ENCODE measurements around the gene TRIM29. TPM values are rescaled to one million over a fixed set of nuclear protein-coding genes. Genes with fewer than 3 reads are reported as not detected.
A peak's percentile ranks its signal among the peaks of the same experiment; 100 is the strongest.
"Not testable (repeated sequence)": the region's sequence is repeated elsewhere in the genome, so short reads cannot be mapped to it uniquely, and the experiment has no call there.

TRIM29 gene
- total RNA-seq, 1 donor from 2014 or later: not detected

DNA sequence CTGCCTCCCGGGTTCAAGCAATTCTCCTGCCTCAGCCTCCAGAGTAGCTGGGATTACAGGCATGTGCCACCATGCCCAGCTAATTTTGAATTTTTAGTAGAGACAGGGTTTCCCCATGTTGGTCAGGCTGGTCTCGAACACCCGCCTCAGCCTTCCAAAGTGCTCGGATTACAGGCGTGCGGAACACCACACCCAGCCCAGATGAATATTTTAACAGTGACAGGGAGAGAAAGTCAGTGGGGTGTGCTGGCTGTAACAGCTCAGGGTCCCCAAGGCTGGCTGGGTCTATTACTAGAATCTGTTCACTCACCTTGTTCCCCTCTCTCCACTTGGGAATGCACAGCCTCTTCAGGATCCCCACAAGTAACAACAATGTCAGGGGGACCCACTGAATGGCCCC, 42.1 kb upstream of the TRIM29 start:
- H3K9me3 Mint-ChIP-seq; H3K4me1 Mint-ChIP-seq (ENCODE audit: low read depth); H3K4me3 Mint-ChIP-seq (ENCODE audit: low read depth); DNase-seq (ENCODE audit: low spot score); H3K36me3 Mint-ChIP-seq (ENCODE audit: low read depth); H3K27ac Mint-ChIP-seq; H3K27me3 Mint-ChIP-seq (ENCODE audit: low read depth); intact Hi-C loops (cut with micrococcal nuclease): not testable (repeated sequence)

DNA sequence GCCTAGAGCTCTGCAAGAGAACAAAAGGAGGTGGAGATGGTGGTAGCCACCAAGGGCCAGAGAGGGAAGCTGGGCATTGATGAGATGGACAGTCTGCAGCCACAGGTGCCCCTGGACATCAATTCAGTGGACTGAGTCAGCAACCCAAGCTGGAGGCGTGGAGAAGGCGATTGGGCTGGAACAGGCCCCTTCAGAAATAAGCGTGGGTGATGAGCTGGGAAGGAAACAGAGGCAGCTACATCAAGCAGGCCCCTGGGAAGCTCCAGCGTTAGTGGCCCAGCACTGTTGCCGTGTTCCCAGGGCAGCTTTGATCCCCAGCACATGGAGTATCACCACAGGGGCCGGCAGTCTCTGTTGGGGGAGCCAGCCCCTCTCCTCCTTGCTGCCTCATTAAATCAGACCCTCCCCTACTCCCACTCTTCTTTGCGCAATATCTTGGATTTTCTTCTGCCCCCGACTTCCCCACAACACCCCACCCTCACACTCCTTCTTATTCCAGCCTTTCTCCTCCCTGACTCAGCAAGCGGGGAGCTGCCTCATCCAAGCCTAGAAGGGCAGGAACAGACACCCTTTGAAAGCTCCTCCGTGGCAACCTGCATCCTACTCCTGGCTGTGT, 41.3 kb upstream of the TRIM29 start:
- peak; percentile 4 for DNase-seq (ENCODE audit: low spot score)
- Mint-ChIP-seq H3K4me1 (ENCODE audit: low read depth) (no peaks in the 10 kb centered on the region), H3K9me3 (no peaks in the 10 kb centered on the region), H3K27ac (no peak overlapping the region), H3K36me3 (ENCODE audit: low read depth) (no peaks in the 10 kb centered on the region), H3K27me3 (ENCODE audit: low read depth) (peaks cover 16% of the 10 kb centered on the region), H3K4me3 (ENCODE audit: low read depth) (no peak overlapping the region)
- intact Hi-C loops (cut with micrococcal nuclease): no loop called here

DNA sequence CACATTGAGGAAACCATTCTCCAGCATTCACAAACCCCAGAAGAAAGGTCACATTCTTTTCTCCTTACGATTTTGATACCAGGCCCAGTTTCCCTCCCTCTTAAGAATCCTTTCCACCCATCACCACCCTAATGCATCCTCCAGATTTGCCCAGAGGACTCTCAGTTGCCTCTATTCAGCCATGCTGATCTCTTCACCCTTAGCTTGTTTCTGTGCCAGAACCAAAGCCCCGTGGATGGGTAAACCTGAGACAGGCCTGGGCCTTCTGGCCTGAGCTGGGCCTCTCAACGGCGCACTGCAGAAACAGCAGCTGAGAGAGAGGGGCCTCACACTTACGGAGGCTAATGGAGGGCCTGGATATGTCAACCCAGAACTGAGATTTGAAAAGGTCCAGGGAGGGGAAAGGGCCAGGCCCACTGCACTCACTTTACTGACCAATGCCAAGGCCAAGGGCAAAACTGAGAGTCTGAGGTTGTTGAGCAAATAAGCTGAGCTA, 40.7 kb upstream of the TRIM29 start:
- no peaks in the 10 kb centered on the region for H3K9me3 Mint-ChIP-seq
- peaks cover 18% of the 10 kb centered on the region for H3K27me3 Mint-ChIP-seq (ENCODE audit: low read depth)
- no peaks in the 10 kb centered on the region for H3K36me3 Mint-ChIP-seq (ENCODE audit: low read depth)
- no peak overlapping the region for H3K4me3 Mint-ChIP-seq (ENCODE audit: low read depth)
- no peak overlapping the region for H3K27ac Mint-ChIP-seq
- peak; percentile 0 for DNase-seq (ENCODE audit: low spot score)
- no peaks in the 10 kb centered on the region for H3K4me1 Mint-ChIP-seq (ENCODE audit: low read depth)
- intact Hi-C loops (cut with micrococcal nuclease): no loop called here

DNA sequence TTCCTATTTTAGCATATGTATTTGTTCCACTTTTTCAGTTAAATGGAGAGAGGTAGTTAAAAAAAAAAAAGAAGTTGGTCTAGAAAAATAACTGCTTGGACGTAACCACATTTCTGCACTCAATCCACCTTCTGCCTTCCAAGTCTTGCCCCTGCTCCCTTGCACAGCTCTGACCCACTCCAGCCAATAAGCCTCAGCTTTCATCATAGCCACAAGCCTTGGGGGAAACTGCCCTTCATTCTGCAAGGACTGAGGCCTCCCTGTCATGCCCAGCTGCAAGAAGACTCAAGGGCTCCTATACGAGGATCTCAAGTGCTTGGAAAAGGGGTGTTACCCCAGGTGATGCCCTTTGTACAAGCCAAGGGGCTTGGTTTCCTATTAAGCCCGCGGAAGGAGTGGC, 37.0 kb upstream of the TRIM29 start:
- Mint-ChIP-seq H3K27ac (no peak overlapping the region), H3K36me3 (ENCODE audit: low read depth) (no peaks in the 10 kb centered on the region), H3K27me3 (ENCODE audit: low read depth) (peaks cover 49% of the 10 kb centered on the region), H3K4me1 (ENCODE audit: low read depth) (no peaks in the 10 kb centered on the region), H3K4me3 (ENCODE audit: low read depth) (no peak overlapping the region), H3K9me3 (no peaks in the 10 kb centered on the region)
- intact Hi-C loops (cut with micrococcal nuclease): no loop called here
- DNase-seq (ENCODE audit: low spot score): no peak

DNA sequence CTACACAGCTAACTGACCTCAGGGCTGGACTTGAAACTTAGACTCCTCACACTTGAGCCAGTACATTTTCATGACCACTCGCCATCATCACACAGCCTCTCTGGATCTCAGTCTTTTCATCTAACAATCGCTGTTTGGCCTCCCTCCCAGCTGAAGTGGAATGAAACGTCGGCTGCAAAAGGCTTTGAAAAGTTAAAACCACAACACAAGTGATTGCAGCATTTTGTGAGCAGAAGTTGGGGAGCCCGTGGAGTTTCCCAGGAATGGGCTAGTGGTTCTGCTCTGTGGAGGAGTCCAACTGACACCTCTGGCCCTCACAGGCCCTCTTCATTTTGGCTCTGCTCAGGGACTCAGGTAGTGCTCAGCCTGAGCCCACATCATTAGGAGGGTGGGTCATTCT, 35.9 kb upstream of the TRIM29 start:
- intact Hi-C loops (cut with micrococcal nuclease): loop anchor here (2.0 kb wide), 1 partner anchor 57 kb away; no protein-coding TSS in a partner anchor
- Mint-ChIP-seq H3K27ac (no peak overlapping the region), H3K27me3 (ENCODE audit: low read depth) (peaks cover 49% of the 10 kb centered on the region)

DNA sequence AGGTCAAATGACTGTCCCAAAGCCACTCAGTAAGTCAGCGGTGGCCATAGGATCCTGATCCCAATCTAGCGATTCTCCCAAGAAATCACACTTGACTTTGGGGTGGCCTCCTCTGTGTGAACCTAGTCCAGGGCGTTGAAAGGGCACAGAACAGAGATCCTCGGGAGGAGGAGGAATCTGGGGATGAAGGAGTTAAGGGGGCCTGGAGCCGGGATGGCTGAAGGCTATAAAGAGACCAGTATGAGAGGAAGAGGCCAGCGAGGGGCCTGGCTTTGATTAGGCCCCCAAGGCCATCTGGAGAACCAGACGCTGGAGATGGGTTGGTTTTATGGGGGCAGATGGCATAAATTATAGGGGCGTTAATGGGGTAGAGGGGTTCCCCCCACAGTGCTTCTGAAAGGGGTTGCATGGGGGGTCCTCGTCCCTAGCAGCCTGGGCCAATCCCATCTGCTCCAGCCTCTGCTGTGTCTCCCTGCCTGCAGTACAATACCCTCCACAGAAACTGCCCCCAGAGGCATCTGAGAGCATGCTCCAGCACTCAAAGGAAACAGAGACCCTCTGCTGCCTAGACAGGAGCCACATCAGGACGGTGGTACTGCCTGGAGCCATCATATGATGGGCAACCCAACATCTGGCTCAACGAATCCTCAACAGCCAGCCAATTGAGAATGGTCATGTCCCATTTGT, 35.2 kb upstream of the TRIM29 start:
- H3K4me1 Mint-ChIP-seq (ENCODE audit: low read depth): peaks cover 4% of the 10 kb centered on the region
- no peaks in the 10 kb centered on the region for H3K9me3 Mint-ChIP-seq
- H3K36me3 Mint-ChIP-seq (ENCODE audit: low read depth): no peaks in the 10 kb centered on the region
- H3K27me3 Mint-ChIP-seq (ENCODE audit: low read depth): peaks cover 56% of the 10 kb centered on the region
- no peak for DNase-seq (ENCODE audit: low spot score)
- intact Hi-C loops (cut with micrococcal nuclease): loop anchor here (2.0 kb wide), 1 partner anchor 58 kb away; no protein-coding TSS in a partner anchor
- no peak overlapping the region for H3K27ac Mint-ChIP-seq
- no peak overlapping the region for H3K4me3 Mint-ChIP-seq (ENCODE audit: low read depth)

More for the DNA sequence above, 35.9 kb upstream of the TRIM29 start:
- Mint-ChIP-seq H3K4me1 (ENCODE audit: low read depth) (peaks cover under 1% of the 10 kb centered on the region), H3K4me3 (ENCODE audit: low read depth) (no peak overlapping the region), H3K36me3 (ENCODE audit: low read depth) (no peaks in the 10 kb centered on the region), H3K9me3 (no peaks in the 10 kb centered on the region)
- peak; percentile 3 for DNase-seq (ENCODE audit: low spot score)

DNA sequence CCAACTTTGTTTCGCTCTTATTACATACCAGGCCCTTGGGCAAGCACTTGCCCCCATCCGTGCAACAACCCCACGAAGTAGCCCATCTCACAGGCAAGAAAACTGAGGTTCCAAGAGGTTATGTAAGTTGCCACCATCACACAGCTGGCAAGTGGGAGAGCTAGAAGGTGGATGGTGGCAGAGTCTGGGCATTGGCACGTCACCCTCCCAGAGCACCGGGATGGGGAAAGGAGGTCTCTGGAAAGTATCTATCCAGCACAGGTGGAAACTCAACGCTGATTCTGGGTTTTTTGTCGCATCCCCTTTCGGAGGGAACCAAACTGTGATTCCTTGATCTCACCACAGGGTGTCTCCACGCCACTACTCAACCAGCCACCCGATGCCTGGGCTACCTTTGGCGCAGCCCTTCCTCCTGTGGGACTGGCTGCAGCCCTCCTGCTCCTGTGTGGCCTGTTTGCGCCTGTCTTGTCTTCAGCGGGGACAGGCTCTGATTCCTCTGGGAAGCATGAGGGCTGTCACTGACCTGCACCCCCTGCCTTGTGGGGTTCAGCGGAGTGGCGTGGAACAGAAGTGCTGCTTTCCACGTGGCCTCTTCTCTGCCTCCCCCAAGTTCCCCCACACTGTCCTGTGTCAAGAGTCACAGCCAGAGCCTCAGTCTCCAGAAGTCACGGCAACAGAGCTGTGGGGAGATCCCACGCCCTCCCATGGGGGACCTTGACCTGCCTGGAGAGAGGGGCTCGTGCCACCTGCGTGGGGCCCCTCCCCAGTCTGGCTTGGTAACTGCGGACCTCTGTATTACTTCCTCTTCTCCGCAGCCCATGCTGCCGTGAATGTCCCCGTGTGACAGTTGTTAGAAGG, 34.4 kb upstream of the TRIM29 start:
- H3K27ac Mint-ChIP-seq: no peak overlapping the region
- no peak overlapping the region for H3K4me3 Mint-ChIP-seq (ENCODE audit: low read depth)
- intact Hi-C loops (cut with micrococcal nuclease): loop anchor here (1.0 to 2.0 kb wide), 2 partner anchors 59 to 131 kb away; no protein-coding TSS in a partner anchor
- no peaks in the 10 kb centered on the region for H3K9me3 Mint-ChIP-seq
- peaks cover 4% of the 10 kb centered on the region for H3K4me1 Mint-ChIP-seq (ENCODE audit: low read depth)
- H3K36me3 Mint-ChIP-seq (ENCODE audit: low read depth): no peaks in the 10 kb centered on the region
- H3K27me3 Mint-ChIP-seq (ENCODE audit: low read depth): peaks cover 65% of the 10 kb centered on the region
- peak; percentile 27 for DNase-seq (ENCODE audit: low spot score)

DNA sequence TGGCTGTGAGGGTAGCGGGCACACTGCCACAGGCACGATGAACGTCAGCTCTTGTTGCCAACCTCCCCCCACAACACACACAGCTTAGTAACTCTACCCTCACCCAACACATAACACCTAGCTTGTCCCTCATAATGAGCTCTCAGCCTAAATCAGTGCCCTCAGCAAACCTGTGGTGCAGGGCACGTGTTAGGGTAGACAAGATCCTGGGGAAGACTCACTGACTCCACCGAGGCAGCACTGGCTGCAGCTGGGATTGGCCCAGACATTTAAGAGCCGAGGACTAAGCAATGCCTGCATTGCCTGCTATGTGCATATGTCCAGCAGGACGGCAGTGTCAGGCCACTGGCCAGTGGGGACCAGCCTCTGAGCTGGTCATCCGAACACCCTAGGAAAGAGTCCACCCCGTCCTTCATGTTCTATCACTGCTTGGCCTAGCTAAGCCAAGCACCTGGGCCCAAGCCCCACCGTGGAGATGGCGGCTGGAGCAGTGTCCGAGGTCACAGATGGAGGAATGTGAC, 32.9 kb upstream of the TRIM29 start:
- intact Hi-C loops (cut with micrococcal nuclease): no loop called here
- Mint-ChIP-seq H3K4me3 (ENCODE audit: low read depth) (peak overlapping the region; percentile 2), H3K9me3 (no peaks in the 10 kb centered on the region), H3K27me3 (ENCODE audit: low read depth) (peaks cover 75% of the 10 kb centered on the region), H3K36me3 (ENCODE audit: low read depth) (no peaks in the 10 kb centered on the region), H3K4me1 (ENCODE audit: low read depth) (peaks cover 4% of the 10 kb centered on the region), H3K27ac (no peak overlapping the region)
- peak; percentile 7 for DNase-seq (ENCODE audit: low spot score)

DNA sequence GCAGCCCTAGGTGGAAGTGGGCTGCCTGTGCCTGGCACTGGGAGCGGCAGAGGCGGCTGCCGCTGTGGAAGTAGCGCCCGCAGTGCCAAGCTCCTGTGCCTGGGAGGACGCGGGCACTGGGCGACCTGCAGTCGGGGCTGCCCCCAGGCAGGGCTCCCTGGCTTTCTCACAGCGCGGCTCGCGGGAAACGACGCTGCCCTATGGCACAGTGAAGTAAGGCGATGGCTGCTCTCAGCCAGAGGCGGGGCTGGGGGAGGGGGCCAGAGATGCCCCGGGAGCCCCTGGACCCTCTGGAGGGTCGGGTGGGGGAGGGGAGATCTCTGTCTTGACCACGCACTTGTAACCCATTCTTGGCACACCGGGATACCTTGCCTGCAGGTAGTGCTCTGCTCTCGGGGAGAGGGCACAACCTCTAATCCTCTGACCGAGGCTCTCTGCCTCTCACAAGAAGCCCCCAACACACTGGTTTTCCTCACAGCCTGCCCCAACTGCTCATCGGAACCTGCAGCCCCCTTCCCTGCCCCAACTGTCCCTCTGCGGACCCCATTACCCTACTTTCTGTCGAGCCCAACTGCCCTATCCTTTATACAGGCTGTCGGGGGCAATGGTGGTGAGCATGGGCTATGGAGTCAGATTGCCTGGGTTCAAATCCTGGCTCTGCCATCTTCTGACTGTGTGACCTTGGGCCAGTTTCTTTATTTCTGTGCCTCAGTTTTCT, 32.2 kb upstream of the TRIM29 start:
- Mint-ChIP-seq H3K9me3 (no peaks in the 10 kb centered on the region), H3K27ac (no peak overlapping the region), H3K36me3 (ENCODE audit: low read depth) (no peaks in the 10 kb centered on the region), H3K27me3 (ENCODE audit: low read depth) (peaks cover 79% of the 10 kb centered on the region), H3K4me1 (ENCODE audit: low read depth) (peaks cover 4% of the 10 kb centered on the region), H3K4me3 (ENCODE audit: low read depth) (no peak overlapping the region)
- no peak for DNase-seq (ENCODE audit: low spot score)
- intact Hi-C loops (cut with micrococcal nuclease): no loop called here

DNA sequence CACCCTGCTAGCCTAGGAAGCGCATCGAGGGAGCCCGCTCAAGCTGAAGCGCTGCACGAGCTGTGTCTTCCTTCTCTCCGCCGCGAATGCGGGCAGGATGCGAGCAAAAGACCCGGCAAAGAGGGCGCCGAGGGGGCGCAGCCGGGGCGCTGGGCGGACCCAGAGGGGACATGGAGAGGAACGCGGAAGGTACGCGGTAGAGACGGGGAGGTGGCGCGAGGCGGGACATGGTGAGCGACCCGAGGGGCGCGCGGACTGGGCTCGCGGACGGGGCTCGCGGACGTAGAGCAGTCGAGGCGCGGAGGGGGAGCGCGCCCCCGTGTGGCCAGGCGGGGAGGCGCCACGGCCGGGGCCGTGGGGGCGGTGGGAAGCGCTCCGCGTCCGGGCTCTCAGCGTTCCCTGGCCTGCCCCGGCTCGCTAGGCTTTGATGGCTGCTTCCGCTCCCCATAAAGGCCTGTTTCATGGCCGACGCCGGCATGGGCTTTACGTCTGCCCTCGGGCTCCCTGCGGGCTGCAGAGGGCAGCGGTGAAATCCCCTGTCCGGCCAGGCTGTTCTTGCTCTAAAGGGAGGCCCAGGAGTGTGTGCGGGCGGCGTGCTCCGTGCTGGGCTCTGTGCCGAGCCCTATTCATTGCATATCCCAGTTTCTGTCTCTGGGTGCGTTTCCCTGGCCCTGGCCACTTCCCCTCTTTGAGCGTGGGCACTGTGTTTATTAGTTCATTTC, 31.2 kb upstream of the TRIM29 start:
- Mint-ChIP-seq H3K4me3 (ENCODE audit: low read depth) (peak overlapping the region; percentile 51), H3K4me1 (ENCODE audit: low read depth) (peaks cover 4% of the 10 kb centered on the region), H3K36me3 (ENCODE audit: low read depth) (no peaks in the 10 kb centered on the region), H3K9me3 (no peaks in the 10 kb centered on the region), H3K27ac (no peak overlapping the region), H3K27me3 (ENCODE audit: low read depth) (peaks cover 79% of the 10 kb centered on the region)
- DNase-seq (ENCODE audit: low spot score): peak; percentile 55
- intact Hi-C loops (cut with micrococcal nuclease): no loop called here

DNA sequence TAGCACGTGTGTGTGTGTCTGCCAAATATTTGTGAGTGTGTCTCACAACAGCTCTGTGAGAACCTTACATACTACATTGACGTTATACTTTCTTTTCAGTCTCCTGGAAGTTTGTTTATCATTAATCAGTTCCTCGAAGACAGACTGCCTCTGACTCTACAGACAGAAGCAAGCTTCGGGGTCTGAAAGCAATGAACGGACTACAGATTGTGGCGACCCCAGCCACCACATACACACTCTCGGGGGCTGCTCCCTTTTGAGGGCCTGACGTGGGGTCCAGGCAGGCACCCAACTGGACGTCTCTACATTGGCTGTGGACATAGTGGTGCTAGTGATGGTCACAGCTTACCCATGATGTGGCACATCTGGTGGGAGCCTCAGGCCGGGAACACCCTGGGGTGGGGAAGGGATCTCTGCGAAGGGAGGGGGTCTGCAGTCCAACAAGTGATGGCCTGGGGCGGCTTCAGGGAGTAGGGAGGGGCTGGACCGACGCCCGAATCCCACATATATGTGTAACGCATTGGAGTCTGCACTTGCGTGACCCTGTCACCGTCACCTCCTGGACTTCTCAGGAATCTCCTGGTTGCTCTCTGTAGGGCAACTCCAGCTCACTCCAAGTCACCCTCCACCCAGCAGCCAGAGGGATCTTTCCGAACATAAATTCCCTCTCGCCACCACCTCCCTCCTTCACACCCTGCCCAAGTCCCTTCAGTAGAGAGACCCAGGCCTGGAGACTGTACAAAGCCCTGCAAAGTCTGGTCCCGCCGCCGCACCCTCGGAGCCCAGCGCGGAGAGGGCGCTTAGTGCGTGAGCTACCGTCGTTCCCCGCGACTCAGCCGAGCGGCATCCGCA, 30.4 kb upstream of the TRIM29 start:
- intact Hi-C loops (cut with micrococcal nuclease): no loop called here
- Mint-ChIP-seq H3K27ac (no peak overlapping the region), H3K36me3 (ENCODE audit: low read depth) (no peaks in the 10 kb centered on the region), H3K9me3 (no peaks in the 10 kb centered on the region), H3K4me3 (ENCODE audit: low read depth) (peak overlapping the region; percentile 51), H3K27me3 (ENCODE audit: low read depth) (peaks cover 71% of the 10 kb centered on the region), H3K4me1 (ENCODE audit: low read depth) (peaks cover 4% of the 10 kb centered on the region)
- DNase-seq (ENCODE audit: low spot score): no peak
